Dedifferentiated amniotic fluid mesenchymal stem cell (primary cell): ENCODE measurements around the gene ASXL1.
"Not testable (repeated sequence)": the region's sequence is repeated elsewhere in the genome, so short reads cannot be mapped to it uniquely, and the experiment has no call there.

Source experiments
- DNase-seq: peaks from one replicate; pipeline ENCODE4 v3.0.0-alpha.2; 2016; ENCODE audit errors: extremely low spot score

The ASXL1 gene

GRCh38 chr20:32337937-32338661, 20.0 kb upstream of the ASXL1 start:
- no peak for DNase-seq

- DNase-seq, result no peak
These were observed 19.5 kb upstream of the ASXL1 start for GRCh38 chr20:32338665-32339064.

GRCh38 chr20:32339116-32339515, 19.0 kb upstream of the ASXL1 start:
- no peak for DNase-seq

- not testable (repeated sequence) for DNase-seq
These were observed 17.1 kb upstream of the ASXL1 start for GRCh38 chr20:32341053-32341452.

- DNase-seq, result no peak
These were observed 14.7 kb upstream of the ASXL1 start for GRCh38 chr20:32343439-32343838.

GRCh38 chr20:32344835-32345506, 13.2 kb upstream of the ASXL1 start:
- no peak for DNase-seq

- no peak for DNase-seq
These were observed 9.9 kb upstream of the ASXL1 start for GRCh38 chr20:32348207-32348606.

GRCh38 chr20:32350421-32350820, 7.7 kb upstream of the ASXL1 start:
- no peak for DNase-seq

- DNase-seq, result no peak
These were observed 5.9 kb upstream of the ASXL1 start for GRCh38 chr20:32352121-32352720.

- DNase-seq, result no peak
These were observed 4.2 kb upstream of the ASXL1 start for GRCh38 chr20:32353848-32354496.

GRCh38 chr20:32354592-32355416, 3.3 kb upstream of the ASXL1 start:
- DNase-seq, result peak; percentile 24

- DNase-seq, result no peak
These were observed 2.7 kb upstream of the ASXL1 start for GRCh38 chr20:32355417-32355841.

GRCh38 chr20:32355907-32356621, 2.1 kb upstream of the ASXL1 start:
- not testable (repeated sequence) for DNase-seq

- DNase-seq, result no peak
These were observed 1.3 kb upstream of the ASXL1 start for GRCh38 chr20:32356622-32357374.

GRCh38 chr20:32357375-32357868, 709 bp upstream of the ASXL1 start:
- no peak for DNase-seq

GRCh38 chr20:32358632-32358882, 426 bp downstream of the ASXL1 start:
- DNase-seq, result no peak

- DNase-seq, result no peak
These were observed 927 bp downstream of the ASXL1 start for GRCh38 chr20:32358883-32359632.

GRCh38 chr20:32359633-32360332, 1.7 kb downstream of the ASXL1 start:
- DNase-seq, result peak; percentile 75

GRCh38 chr20:32360333-32360634, 2.2 kb downstream of the ASXL1 start:
- DNase-seq, result no peak
